GM13977 (cell line): ENCODE results near the gene LDLRAD3.

Source experiments
- DNase-seq: peaks from one replicate; pipeline ENCODE4 v3.0.0; 2012; ENCODE audit warnings: low spot score
- CTCF ChIP-seq: IDR thresholded peaks from 2 replicates; pipeline ENCODE4 v1.5.1; 2012; ENCODE audit warnings: mild to moderate bottlenecking, control low read depth; ENCODE audit not compliant: insufficient read depth; ENCODE audit errors: extremely low read depth, missing control alignments
- in situ Hi-C: fragments of 300-500 bp; cut with MboI; formaldehyde crosslinking; loops from one replicate; pipeline ENCODE4 v1.12.0; 2022; ENCODE audit warnings: low sequenced_read_pairs, low pct_unique_long_range_greater_than_20kb, mixed read lengths, inconsistent platforms; ENCODE audit not compliant: unreplicated experiment

Gene LDLRAD3

GRCh38 chr11:36103933-36104530, 160.2 kb downstream of the LDLRAD3 start:
- in situ Hi-C loops: no loop called here
- DNase-seq: no peak
- no peak for TF ChIP-seq CTCF

- DNase-seq: no peak
- TF ChIP-seq CTCF: no peak
- in situ Hi-C loops: no loop called here
Observed at GRCh38 chr11:36104660-36104992, 160.8 kb downstream of the LDLRAD3 start.

GRCh38 chr11:36105743-36106581, 162.1 kb downstream of the LDLRAD3 start:
- TF ChIP-seq CTCF: no peak
- in situ Hi-C loops: no loop called here
- no peak for DNase-seq

GRCh38 chr11:36107547-36107946, 163.7 kb downstream of the LDLRAD3 start:
- DNase-seq: no peak
- TF ChIP-seq CTCF: no peak
- in situ Hi-C loops: no loop called here

GRCh38 chr11:36108881-36109589, 165.2 kb downstream of the LDLRAD3 start:
- no peak for DNase-seq
- no peak for TF ChIP-seq CTCF
- in situ Hi-C loops: no loop called here

- no peak for TF ChIP-seq CTCF
- DNase-seq: no peak
- in situ Hi-C loops: no loop called here
Observed at GRCh38 chr11:36109590-36109849, 165.7 kb downstream of the LDLRAD3 start.
